ENCODE data around the gene CDK13. TPM values are rescaled to one million over a fixed set of nuclear protein-coding genes. Genes with fewer than 3 reads are reported as not detected.

The CDK13 gene
- 38.9 to 41.0 TPM (median 39.2 TPM) in 3 replicates for total RNA-seq (2021)
- Bru-seq, nascent RNA = percentile 82 among the genes with signal in this experiment
- long read RNA-seq, experiment 1, full-length matches to known transcripts = 59 of 103 reads
- long read RNA-seq, experiment 1, partial matches to known transcripts = 27 of 103 reads
- long read RNA-seq, experiment 1, other reads (novel, unspliced or antisense) = 17 of 103 reads
- long read RNA-seq, experiment 2, full-length matches to known transcripts = 21 of 65 reads
- long read RNA-seq, experiment 2, partial matches to known transcripts = 21 of 65 reads
- long read RNA-seq, experiment 2, other reads (novel, unspliced or antisense) = 23 of 65 reads
- long read RNA-seq, experiment 3, partial matches to known transcripts = 0 of 1 reads
- long read RNA-seq, experiment 3, other reads (novel, unspliced or antisense) = 1 of 1 reads

DNA sequence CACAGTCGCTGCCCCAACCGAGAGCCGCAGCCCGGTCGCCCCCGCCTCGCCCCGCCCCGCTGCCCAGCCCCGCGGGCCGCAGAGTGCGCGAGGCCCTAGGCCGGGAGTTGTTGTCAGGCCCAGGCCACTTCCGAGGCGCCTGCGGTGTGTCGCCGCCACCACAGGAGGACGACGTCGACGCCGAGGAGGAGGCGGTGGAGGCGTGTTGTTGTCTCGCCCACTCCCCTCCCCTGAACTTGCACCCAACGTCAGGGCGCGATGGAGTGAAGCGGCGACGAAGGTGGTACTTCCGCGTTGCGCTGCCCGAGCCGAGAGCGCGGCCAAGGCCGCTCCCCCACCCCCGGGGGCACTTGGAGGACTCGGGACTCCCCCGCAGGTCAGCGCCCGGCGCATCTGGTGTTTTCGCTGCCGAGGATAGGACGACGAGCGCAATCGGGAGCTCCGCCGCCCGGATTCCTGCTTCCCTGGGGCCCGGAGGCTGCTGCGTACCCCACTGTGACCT lies at the start of gene CDK13:
TSS of gene CDK13 (plus strand) at position 286 of the 502 bp plus-strand sequence. CDS start 386 bp downstream, outside the sequence.
- Mint-ChIP-seq H3K9me3 (peaks cover 4% of the 10 kb centered on the region; the same call in 1 of the 2 replicates), H3K36me3 (no peaks in the 10 kb centered on the region), H3K4me1 (peaks cover 27% of the 10 kb centered on the region), H3K27me3 (ENCODE audit: low read depth) (no peaks in the 10 kb centered on the region), H3K27ac (peak within 1 kb of the TSS; percentile 100), H3K4me3 (peak within 1 kb of the TSS; percentile 98)
- ChIA-PET CTCF (interaction anchor here (1.0 to 3.2 kb wide), 3 partner anchors 54 to 370 kb away, joined by 3 to 17 read pairs (median 3); no protein-coding TSS in a partner anchor), POLR2A (interaction anchor here (0.6 to 1.0 kb wide), 4 partner anchors 10 to 217 kb away, joined by 3 to 4 read pairs (median 4); no protein-coding TSS in a partner anchor)
- DNase-seq (ENCODE audit: low spot score) (peak; percentile 72), ATAC-seq (peak; percentile 28)
- TF ChIP-seq, protein P1, sequence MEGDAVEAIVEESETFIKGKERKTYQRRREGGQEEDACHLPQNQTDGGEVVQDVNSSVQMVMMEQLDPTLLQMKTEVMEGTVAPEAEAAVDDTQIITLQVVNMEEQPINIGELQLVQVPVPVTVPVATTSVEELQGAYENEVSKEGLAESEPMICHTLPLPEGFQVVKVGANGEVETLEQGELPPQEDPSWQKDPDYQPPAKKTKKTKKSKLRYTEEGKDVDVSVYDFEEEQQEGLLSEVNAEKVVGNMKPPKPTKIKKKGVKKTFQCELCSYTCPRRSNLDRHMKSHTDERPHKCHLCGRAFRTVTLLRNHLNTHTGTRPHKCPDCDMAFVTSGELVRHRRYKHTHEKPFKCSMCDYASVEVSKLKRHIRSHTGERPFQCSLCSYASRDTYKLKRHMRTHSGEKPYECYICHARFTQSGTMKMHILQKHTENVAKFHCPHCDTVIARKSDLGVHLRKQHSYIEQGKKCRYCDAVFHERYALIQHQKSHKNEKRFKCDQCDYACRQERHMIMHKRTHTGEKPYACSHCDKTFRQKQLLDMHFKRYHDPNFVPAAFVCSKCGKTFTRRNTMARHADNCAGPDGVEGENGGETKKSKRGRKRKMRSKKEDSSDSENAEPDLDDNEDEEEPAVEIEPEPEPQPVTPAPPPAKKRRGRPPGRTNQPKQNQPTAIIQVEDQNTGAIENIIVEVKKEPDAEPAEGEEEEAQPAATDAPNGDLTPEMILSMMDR (IDR thresholded peaks at IDR 0.05) = no peak
- TF ChIP-seq TEAD1 (CRISPR knock-in tag; IDR thresholded peaks at IDR 0.05) = no peak
- TF ChIP-seq CREB1 (CRISPR knock-in tag; IDR thresholded peaks at IDR 0.05) = no peak
- TF ChIP-seq TEAD4 (CRISPR knock-in tag; IDR thresholded peaks at IDR 0.05) = 0 out of 2 replicates have a peak, but pooled peaks have one; percentile 25
- TF ChIP-seq RELA (CRISPR knock-in tag; IDR thresholded peaks at IDR 0.05; ENCODE audit: borderline replicate concordance) = no peak
- no peak for TF ChIP-seq ZNF423 (CRISPR knock-in tag; IDR thresholded peaks at IDR 0.05)
- TF ChIP-seq, protein P2, sequence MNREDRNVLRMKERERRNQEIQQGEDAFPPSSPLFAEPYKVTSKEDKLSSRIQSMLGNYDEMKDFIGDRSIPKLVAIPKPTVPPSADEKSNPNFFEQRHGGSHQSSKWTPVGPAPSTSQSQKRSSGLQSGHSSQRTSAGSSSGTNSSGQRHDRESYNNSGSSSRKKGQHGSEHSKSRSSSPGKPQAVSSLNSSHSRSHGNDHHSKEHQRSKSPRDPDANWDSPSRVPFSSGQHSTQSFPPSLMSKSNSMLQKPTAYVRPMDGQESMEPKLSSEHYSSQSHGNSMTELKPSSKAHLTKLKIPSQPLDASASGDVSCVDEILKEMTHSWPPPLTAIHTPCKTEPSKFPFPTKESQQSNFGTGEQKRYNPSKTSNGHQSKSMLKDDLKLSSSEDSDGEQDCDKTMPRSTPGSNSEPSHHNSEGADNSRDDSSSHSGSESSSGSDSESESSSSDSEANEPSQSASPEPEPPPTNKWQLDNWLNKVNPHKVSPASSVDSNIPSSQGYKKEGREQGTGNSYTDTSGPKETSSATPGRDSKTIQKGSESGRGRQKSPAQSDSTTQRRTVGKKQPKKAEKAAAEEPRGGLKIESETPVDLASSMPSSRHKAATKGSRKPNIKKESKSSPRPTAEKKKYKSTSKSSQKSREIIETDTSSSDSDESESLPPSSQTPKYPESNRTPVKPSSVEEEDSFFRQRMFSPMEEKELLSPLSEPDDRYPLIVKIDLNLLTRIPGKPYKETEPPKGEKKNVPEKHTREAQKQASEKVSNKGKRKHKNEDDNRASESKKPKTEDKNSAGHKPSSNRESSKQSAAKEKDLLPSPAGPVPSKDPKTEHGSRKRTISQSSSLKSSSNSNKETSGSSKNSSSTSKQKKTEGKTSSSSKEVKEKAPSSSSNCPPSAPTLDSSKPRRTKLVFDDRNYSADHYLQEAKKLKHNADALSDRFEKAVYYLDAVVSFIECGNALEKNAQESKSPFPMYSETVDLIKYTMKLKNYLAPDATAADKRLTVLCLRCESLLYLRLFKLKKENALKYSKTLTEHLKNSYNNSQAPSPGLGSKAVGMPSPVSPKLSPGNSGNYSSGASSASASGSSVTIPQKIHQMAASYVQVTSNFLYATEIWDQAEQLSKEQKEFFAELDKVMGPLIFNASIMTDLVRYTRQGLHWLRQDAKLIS (CRISPR knock-in tag; IDR thresholded peaks at IDR 0.05; ENCODE audit: borderline replicate concordance) = 0 out of 2 replicates have a peak, but pooled peaks have one; percentile 19
- TF ChIP-seq, protein P3, sequence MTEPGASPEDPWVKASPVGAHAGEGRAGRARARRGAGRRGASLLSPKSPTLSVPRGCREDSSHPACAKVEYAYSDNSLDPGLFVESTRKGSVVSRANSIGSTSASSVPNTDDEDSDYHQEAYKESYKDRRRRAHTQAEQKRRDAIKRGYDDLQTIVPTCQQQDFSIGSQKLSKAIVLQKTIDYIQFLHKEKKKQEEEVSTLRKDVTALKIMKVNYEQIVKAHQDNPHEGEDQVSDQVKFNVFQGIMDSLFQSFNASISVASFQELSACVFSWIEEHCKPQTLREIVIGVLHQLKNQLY (CRISPR knock-in tag; IDR thresholded peaks at IDR 0.05) = no peak
- TF ChIP-seq NR3C1 (CRISPR knock-in tag; conservative IDR thresholded peaks at IDR 0.05; ENCODE audit: low read depth) = no peak
- TF ChIP-seq PRRX2 (CRISPR knock-in tag; IDR thresholded peaks at IDR 0.05) = no peak
- TF ChIP-seq, protein P4, sequence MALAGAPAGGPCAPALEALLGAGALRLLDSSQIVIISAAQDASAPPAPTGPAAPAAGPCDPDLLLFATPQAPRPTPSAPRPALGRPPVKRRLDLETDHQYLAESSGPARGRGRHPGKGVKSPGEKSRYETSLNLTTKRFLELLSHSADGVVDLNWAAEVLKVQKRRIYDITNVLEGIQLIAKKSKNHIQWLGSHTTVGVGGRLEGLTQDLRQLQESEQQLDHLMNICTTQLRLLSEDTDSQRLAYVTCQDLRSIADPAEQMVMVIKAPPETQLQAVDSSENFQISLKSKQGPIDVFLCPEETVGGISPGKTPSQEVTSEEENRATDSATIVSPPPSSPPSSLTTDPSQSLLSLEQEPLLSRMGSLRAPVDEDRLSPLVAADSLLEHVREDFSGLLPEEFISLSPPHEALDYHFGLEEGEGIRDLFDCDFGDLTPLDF (CRISPR knock-in tag; IDR thresholded peaks at IDR 0.05) = 0 out of 2 replicates have a peak, but pooled peaks have one; percentile 18
- TF ChIP-seq, protein P5, sequence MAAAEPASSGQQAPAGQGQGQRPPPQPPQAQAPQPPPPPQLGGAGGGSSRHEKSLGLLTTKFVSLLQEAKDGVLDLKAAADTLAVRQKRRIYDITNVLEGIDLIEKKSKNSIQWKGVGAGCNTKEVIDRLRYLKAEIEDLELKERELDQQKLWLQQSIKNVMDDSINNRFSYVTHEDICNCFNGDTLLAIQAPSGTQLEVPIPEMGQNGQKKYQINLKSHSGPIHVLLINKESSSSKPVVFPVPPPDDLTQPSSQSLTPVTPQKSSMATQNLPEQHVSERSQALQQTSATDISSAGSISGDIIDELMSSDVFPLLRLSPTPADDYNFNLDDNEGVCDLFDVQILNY (CRISPR knock-in tag; IDR thresholded peaks at IDR 0.05) = peak; percentile 37; the same call in 1 of the 2 replicates
- TF ChIP-seq, protein P6, sequence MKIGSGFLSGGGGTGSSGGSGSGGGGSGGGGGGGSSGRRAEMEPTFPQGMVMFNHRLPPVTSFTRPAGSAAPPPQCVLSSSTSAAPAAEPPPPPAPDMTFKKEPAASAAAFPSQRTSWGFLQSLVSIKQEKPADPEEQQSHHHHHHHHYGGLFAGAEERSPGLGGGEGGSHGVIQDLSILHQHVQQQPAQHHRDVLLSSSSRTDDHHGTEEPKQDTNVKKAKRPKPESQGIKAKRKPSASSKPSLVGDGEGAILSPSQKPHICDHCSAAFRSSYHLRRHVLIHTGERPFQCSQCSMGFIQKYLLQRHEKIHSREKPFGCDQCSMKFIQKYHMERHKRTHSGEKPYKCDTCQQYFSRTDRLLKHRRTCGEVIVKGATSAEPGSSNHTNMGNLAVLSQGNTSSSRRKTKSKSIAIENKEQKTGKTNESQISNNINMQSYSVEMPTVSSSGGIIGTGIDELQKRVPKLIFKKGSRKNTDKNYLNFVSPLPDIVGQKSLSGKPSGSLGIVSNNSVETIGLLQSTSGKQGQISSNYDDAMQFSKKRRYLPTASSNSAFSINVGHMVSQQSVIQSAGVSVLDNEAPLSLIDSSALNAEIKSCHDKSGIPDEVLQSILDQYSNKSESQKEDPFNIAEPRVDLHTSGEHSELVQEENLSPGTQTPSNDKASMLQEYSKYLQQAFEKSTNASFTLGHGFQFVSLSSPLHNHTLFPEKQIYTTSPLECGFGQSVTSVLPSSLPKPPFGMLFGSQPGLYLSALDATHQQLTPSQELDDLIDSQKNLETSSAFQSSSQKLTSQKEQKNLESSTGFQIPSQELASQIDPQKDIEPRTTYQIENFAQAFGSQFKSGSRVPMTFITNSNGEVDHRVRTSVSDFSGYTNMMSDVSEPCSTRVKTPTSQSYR (CRISPR knock-in tag; IDR thresholded peaks at IDR 0.05) = no peak
- no peak for TF ChIP-seq ATF1 (CRISPR knock-in tag; IDR thresholded peaks at IDR 0.05)
- TF ChIP-seq, protein P7, sequence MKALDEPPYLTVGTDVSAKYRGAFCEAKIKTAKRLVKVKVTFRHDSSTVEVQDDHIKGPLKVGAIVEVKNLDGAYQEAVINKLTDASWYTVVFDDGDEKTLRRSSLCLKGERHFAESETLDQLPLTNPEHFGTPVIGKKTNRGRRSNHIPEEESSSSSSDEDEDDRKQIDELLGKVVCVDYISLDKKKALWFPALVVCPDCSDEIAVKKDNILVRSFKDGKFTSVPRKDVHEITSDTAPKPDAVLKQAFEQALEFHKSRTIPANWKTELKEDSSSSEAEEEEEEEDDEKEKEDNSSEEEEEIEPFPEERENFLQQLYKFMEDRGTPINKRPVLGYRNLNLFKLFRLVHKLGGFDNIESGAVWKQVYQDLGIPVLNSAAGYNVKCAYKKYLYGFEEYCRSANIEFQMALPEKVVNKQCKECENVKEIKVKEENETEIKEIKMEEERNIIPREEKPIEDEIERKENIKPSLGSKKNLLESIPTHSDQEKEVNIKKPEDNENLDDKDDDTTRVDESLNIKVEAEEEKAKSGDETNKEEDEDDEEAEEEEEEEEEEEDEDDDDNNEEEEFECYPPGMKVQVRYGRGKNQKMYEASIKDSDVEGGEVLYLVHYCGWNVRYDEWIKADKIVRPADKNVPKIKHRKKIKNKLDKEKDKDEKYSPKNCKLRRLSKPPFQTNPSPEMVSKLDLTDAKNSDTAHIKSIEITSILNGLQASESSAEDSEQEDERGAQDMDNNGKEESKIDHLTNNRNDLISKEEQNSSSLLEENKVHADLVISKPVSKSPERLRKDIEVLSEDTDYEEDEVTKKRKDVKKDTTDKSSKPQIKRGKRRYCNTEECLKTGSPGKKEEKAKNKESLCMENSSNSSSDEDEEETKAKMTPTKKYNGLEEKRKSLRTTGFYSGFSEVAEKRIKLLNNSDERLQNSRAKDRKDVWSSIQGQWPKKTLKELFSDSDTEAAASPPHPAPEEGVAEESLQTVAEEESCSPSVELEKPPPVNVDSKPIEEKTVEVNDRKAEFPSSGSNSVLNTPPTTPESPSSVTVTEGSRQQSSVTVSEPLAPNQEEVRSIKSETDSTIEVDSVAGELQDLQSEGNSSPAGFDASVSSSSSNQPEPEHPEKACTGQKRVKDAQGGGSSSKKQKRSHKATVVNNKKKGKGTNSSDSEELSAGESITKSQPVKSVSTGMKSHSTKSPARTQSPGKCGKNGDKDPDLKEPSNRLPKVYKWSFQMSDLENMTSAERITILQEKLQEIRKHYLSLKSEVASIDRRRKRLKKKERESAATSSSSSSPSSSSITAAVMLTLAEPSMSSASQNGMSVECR (CRISPR knock-in tag; IDR thresholded peaks at IDR 0.05; ENCODE audit: borderline replicate concordance) = 0 out of 2 replicates have a peak, but pooled peaks have one; percentile 52
- TF ChIP-seq, protein P8, sequence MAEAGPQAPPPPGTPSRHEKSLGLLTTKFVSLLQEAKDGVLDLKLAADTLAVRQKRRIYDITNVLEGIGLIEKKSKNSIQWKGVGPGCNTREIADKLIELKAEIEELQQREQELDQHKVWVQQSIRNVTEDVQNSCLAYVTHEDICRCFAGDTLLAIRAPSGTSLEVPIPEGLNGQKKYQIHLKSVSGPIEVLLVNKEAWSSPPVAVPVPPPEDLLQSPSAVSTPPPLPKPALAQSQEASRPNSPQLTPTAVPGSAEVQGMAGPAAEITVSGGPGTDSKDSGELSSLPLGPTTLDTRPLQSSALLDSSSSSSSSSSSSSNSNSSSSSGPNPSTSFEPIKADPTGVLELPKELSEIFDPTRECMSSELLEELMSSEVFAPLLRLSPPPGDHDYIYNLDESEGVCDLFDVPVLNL (CRISPR knock-in tag; IDR thresholded peaks at IDR 0.05; ENCODE audit: borderline replicate concordance, low read depth) = no peak
- TF ChIP-seq IRF2 (CRISPR knock-in tag; IDR thresholded peaks at IDR 0.05; ENCODE audit: borderline replicate concordance, low read depth) = no peak

Data from WTC11 (cell line).